Measurements from ENCODE around the gene COG7. TPM values are rescaled to one million over a fixed set of nuclear protein-coding genes. Genes with fewer than 3 reads are reported as not detected.

Gene COG7
- total RNA-seq, 4 donors from 2014 or later, result 6.9 to 18.6 (median 16.0) TPM

DNA sequence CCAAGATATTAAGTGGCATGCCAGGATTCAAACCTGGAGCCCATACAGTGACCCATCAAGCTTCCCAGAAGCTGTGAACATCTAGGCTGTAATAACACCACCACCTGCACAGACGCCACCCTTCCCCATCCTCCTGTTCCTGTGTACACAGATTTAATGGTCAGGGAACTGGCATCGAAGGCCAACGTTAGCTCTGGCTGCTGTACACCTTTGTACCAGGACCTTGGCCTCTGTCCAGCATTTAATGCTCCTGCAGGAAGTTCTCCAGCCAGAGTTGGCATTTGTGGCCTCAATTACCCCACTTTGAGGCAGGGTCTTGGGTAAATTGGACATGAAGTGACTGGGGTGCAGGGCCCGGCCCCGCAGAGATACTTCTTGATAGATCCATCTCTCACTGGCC is 101.6 kb downstream of the COG7 start:
- Histone ChIP-seq H3K4me1 (no peaks in the 10 kb centered on the region), H3K36me3 (no peaks in the 10 kb centered on the region), H3K27ac (no peak overlapping the region), H3K9me3 (peaks cover 0 to 4% (median 0%) of the 10 kb centered on the region in 3 donors), H3K4me3 (no peak overlapping the region), H3K27me3 (peaks cover 18% of the 10 kb centered on the region)
- WGBS, 2 donors (ENCODE audit: low coverage in 1 of 2), result 40 to 75% methylated on average over 1 to 4 of the region's 5 CpGs
- ATAC-seq, result no peak
- TF ChIP-seq POLR2A (IDR thresholded peaks at IDR 0.05) (no peak), EP300 (IDR thresholded peaks at IDR 0.05) (no peak), POLR2AphosphoS5 (IDR thresholded peaks at IDR 0.05) (no peak)
- TF ChIP-seq, protein P1, sequence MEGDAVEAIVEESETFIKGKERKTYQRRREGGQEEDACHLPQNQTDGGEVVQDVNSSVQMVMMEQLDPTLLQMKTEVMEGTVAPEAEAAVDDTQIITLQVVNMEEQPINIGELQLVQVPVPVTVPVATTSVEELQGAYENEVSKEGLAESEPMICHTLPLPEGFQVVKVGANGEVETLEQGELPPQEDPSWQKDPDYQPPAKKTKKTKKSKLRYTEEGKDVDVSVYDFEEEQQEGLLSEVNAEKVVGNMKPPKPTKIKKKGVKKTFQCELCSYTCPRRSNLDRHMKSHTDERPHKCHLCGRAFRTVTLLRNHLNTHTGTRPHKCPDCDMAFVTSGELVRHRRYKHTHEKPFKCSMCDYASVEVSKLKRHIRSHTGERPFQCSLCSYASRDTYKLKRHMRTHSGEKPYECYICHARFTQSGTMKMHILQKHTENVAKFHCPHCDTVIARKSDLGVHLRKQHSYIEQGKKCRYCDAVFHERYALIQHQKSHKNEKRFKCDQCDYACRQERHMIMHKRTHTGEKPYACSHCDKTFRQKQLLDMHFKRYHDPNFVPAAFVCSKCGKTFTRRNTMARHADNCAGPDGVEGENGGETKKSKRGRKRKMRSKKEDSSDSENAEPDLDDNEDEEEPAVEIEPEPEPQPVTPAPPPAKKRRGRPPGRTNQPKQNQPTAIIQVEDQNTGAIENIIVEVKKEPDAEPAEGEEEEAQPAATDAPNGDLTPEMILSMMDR (IDR thresholded peaks at IDR 0.05), result no peak

- peaks cover 19% of the 10 kb centered on the region for H3K27me3 ChIP-seq
- no peaks in the 10 kb centered on the region for H3K4me1 ChIP-seq
- TF ChIP-seq, protein P1 (IDR thresholded peaks at IDR 0.05), result no peak
- no peak for TF ChIP-seq EP300 (IDR thresholded peaks at IDR 0.05)
- no peak for TF ChIP-seq POLR2AphosphoS5 (IDR thresholded peaks at IDR 0.05)
- TF ChIP-seq POLR2A (IDR thresholded peaks at IDR 0.05), result no peak
- H3K4me3 ChIP-seq, result no peak overlapping the region
- peaks cover 0 to under 1% (median 0%) of the 10 kb centered on the region in 3 donors for H3K9me3 ChIP-seq
- 40 to 42% methylated on average over 9 to 13 of the region's 18 CpGs for WGBS, 2 donors (ENCODE audit: low coverage in 1 of 2)
- ATAC-seq, result no peak
- H3K27ac ChIP-seq, result no peak overlapping the region
- H3K36me3 ChIP-seq, result no peaks in the 10 kb centered on the region
Measured at GRCh38 chr16:23348579-23349469, 104.2 kb downstream of the COG7 start.

DNA sequence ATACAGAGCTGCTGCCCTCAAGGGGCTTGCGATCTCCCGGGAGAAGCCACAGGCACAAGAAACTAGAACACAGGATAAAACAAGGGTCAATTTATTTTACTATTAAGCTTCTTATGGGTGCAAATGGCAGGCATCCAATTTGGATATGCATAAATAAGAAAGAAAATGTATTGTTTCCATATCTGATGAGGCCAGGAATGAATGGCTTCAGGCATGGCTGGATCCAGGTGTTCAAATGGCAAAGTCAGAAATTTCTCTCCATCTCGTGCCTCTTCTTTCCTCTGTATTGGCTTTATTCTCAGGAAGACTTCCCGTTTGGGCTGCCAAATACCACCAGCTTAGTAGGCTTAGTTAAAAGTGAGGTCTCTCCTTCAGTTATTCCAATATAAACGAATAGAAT is 107.8 kb downstream of the COG7 start:
- TF ChIP-seq EP300 (IDR thresholded peaks at IDR 0.05), result no peak
- TF ChIP-seq POLR2AphosphoS5 (IDR thresholded peaks at IDR 0.05), result no peak
- no peak for TF ChIP-seq POLR2A (IDR thresholded peaks at IDR 0.05)
- TF ChIP-seq, protein P1 (IDR thresholded peaks at IDR 0.05), result no peak
- H3K36me3 ChIP-seq, result no peaks in the 10 kb centered on the region
- ATAC-seq, result no peak
- peaks cover 7% of the 10 kb centered on the region for H3K27me3 ChIP-seq
- H3K27ac ChIP-seq, result no peak overlapping the region
- no peak overlapping the region for H3K4me3 ChIP-seq
- H3K4me1 ChIP-seq, result no peaks in the 10 kb centered on the region
- WGBS, 2 donors (ENCODE audit: low coverage in 1 of 2), result 58 to 81% methylated on average over 4 to 5 of the region's 5 CpGs
- H3K9me3 ChIP-seq, result no peaks in the 10 kb centered on the region

- TF ChIP-seq POLR2AphosphoS5 (IDR thresholded peaks at IDR 0.05) (no peak), POLR2A (IDR thresholded peaks at IDR 0.05) (no peak), EP300 (IDR thresholded peaks at IDR 0.05) (no peak)
- TF ChIP-seq, protein P1 (IDR thresholded peaks at IDR 0.05), result no peak
- H3K27ac ChIP-seq, result no peak overlapping the region
- no peak overlapping the region for H3K4me3 ChIP-seq
- ATAC-seq, result no peak
- no peaks in the 10 kb centered on the region for H3K4me1 ChIP-seq
- 48 to 65% methylated on average over 4 to 5 of the region's 5 CpGs for WGBS, 2 donors (ENCODE audit: low coverage in 1 of 2)
- no peaks in the 10 kb centered on the region for H3K36me3 ChIP-seq
- H3K9me3 ChIP-seq, result no peaks in the 10 kb centered on the region
- H3K27me3 ChIP-seq, result peaks cover 7% of the 10 kb centered on the region
Measured at GRCh38 chr16:23343643-23344612, 109.1 kb downstream of the COG7 start.
